Smooth muscle cell (in vitro differentiated cells): Measurements from ENCODE around the gene DPM2. TPM values are rescaled to one million over a fixed set of nuclear protein-coding genes. Genes with fewer than 3 reads are reported as not detected.

Experiments
- DNase-seq: peaks from one replicate; lab custom pipeline; 2025; ENCODE audit not compliant: unreplicated experiment; lab: John Stamatoyannopoulos, UW
- H2AFZ ChIP-seq: fragments of 200-600 bp; sonication (generic); 2 replicates; pipeline ENCODE4 v1.6.0; 2016; ENCODE audit warnings: antibody characterized with exemption, low read depth, mild to moderate bottlenecking
- H3F3A ChIP-seq: fragments of 200-600 bp; sonication (generic); 2 replicates; pipeline ENCODE4 v1.6.0; 2017; ENCODE audit warnings: antibody characterized with exemption, low read depth
- H3K27ac ChIP-seq: fragments of 200-600 bp; sonication (generic); 2 replicates; pipeline ENCODE4 v1.5.1; 2016; ENCODE audit warnings: low read depth, mild to moderate bottlenecking
- H3K27me3 ChIP-seq: fragments of 200-600 bp; sonication (generic); 2 replicates; pipeline ENCODE4 v1.6.1; 2016; ENCODE audit warnings: low read depth, mild to moderate bottlenecking
- H3K36me3 ChIP-seq: fragments of 200-600 bp; sonication (generic); 2 replicates; pipeline ENCODE4 v1.5.1; 2016; ENCODE audit warnings: low read depth
- H3K4me1 ChIP-seq: fragments of 200-600 bp; sonication (generic); 2 replicates; pipeline ENCODE4 v1.5.1; 2016; ENCODE audit warnings: low read depth
- H3K4me2 ChIP-seq: fragments of 200-600 bp; sonication (generic); 2 replicates; pipeline ENCODE4 v1.6.0; 2016; ENCODE audit warnings: mild to moderate bottlenecking
- H3K4me3 ChIP-seq: fragments of 200-600 bp; sonication (generic); 2 replicates; pipeline ENCODE4 v1.5.1; 2016; ENCODE audit warnings: mild to moderate bottlenecking
- H3K79me2 ChIP-seq: fragments of 200-600 bp; sonication (generic); 2 replicates; pipeline ENCODE4 v1.6.0; 2016; ENCODE audit warnings: low read depth, mild to moderate bottlenecking
- H3K9ac ChIP-seq: fragments of 200-600 bp; sonication (generic); 2 replicates; pipeline ENCODE4 v1.6.0; 2016; ENCODE audit warnings: low read depth
- H3K9me3 ChIP-seq: fragments of 200-600 bp; sonication (generic); replicated peaks from 2 replicates; pipeline ENCODE4 v1.5.1; 2016; ENCODE audit warnings: low read depth
- H4K20me1 ChIP-seq: fragments of 200-600 bp; sonication (generic); 2 replicates; pipeline ENCODE4 v1.6.0; 2016; ENCODE audit warnings: low read depth
- CTCF ChIP-seq: fragments of 200-600 bp; sonication (generic); IDR thresholded peaks from 2 replicates; pipeline ENCODE4 v1.5.1; 2017; ENCODE audit warnings: borderline replicate concordance, mild to moderate bottlenecking, antibody characterized with exemption; ENCODE audit not compliant: insufficient read depth, poor library complexity, severe bottlenecking
- WGBS: methylation state at CpG from one replicate; pipeline ENCODE4 v1.1.7; 2016; ENCODE audit warnings: low lambda C conversion rate; 5-methylcytosine and 5-hydroxymethylcytosine counted together
- polyA plus RNA-seq: library from polyadenylated mRNA; unstranded; fragments of >200 nt; fragmentation: Nextera tagmentation; extraction: Ambion mirVana; gene quantifications from 2 replicates; pipeline ENCODE4 v1.2.1, GENCODE V29; 2016
- total RNA-seq: library from RNA; depleted of rRNA; stranded (reverse); fragments of >200 nt; gene quantifications from 2 replicates; pipeline ENCODE4 v1.2.3, GENCODE V29; 2014

DPM2 gene
- total and polyA plus RNA-seq, 2 experiments from 2014 or later: 23.6 to 68.5 TPM

- 92% methylated on average over 34 of the region's 35 CpGs for WGBS
- H3K27ac ChIP-seq: no peak overlapping the region
- no peaks in the 10 kb centered on the region for H3F3A ChIP-seq
- no peak overlapping the region for H3K4me3 ChIP-seq
- TF ChIP-seq CTCF: no peak
- no peaks in the 10 kb centered on the region for H3K27me3 ChIP-seq
- H3K4me2 ChIP-seq: no peak overlapping the region
- H3K79me2 ChIP-seq: no peaks in the 10 kb centered on the region
- H4K20me1 ChIP-seq: no peaks in the 10 kb centered on the region
- no peak overlapping the region for H2AFZ ChIP-seq
- no peaks in the 10 kb centered on the region for H3K9me3 ChIP-seq
- H3K4me1 ChIP-seq: peaks cover 7% of the 10 kb centered on the region
- H3K36me3 ChIP-seq: no peaks in the 10 kb centered on the region
- no peak overlapping the region for H3K9ac ChIP-seq
- DNase-seq: no peak
Observed at GRCh38 chr9:127907867-127908659, 29.6 kb downstream of the DPM2 start.

GRCh38 chr9:127905788-127906191, 31.9 kb downstream of the DPM2 start:
- Histone ChIP-seq H2AFZ (no peak overlapping the region), H3K4me1 (peaks cover 7% of the 10 kb centered on the region), H3K9ac (no peak overlapping the region), H3K36me3 (no peaks in the 10 kb centered on the region), H3F3A (no peaks in the 10 kb centered on the region), H3K27me3 (no peaks in the 10 kb centered on the region), H3K79me2 (no peaks in the 10 kb centered on the region), H3K4me3 (no peak overlapping the region), H4K20me1 (no peaks in the 10 kb centered on the region), H3K27ac (no peak overlapping the region), H3K4me2 (no peak overlapping the region), H3K9me3 (no peaks in the 10 kb centered on the region)
- 98% methylated on average over 12 of the region's 12 CpGs for WGBS
- no peak for DNase-seq
- TF ChIP-seq CTCF: no peak

- H3K9ac ChIP-seq: no peak overlapping the region
- H3K27ac ChIP-seq: no peak overlapping the region
- no peaks in the 10 kb centered on the region for H3F3A ChIP-seq
- H3K4me1 ChIP-seq: peaks cover 8% of the 10 kb centered on the region
- H3K4me3 ChIP-seq: no peak overlapping the region
- H2AFZ ChIP-seq: no peak overlapping the region
- H3K4me2 ChIP-seq: no peak overlapping the region
- no peaks in the 10 kb centered on the region for H3K27me3 ChIP-seq
- H3K36me3 ChIP-seq: no peaks in the 10 kb centered on the region
- H4K20me1 ChIP-seq: no peaks in the 10 kb centered on the region
- 77% methylated on average over 5 of the region's 5 CpGs for WGBS
- TF ChIP-seq CTCF: no peak
- no peaks in the 10 kb centered on the region for H3K79me2 ChIP-seq
- DNase-seq: no peak
- no peaks in the 10 kb centered on the region for H3K9me3 ChIP-seq
Observed at GRCh38 chr9:127905004-127905728, 32.5 kb downstream of the DPM2 start.
